Right cardiac atrium (tissue), 5 donors: ENCODE measurements around the gene ACP1. TPM values are rescaled to one million over a fixed set of nuclear protein-coding genes. Genes with fewer than 3 reads are reported as not detected.
A peak's percentile ranks its signal among the peaks of the same experiment; 100 is the strongest.

Experiments used
- ATAC-seq, 2 donors: fragments of 200-7000 bp; cut with Tn5 transposase; one replicate each; pipeline versions ENCODE4 v1.8.0 to v1.9.1; 2020; ENCODE audit warnings: moderate library complexity in 2 of 2, mild to moderate bottlenecking in 1 of 2
- DNase-seq, 3 donors: peaks; one replicate each; pipeline ENCODE4 v3.0.0-alpha.2; 2020
- H3K27ac ChIP-seq: one replicate; pipeline ENCODE4 v1.5.1; 2013; ENCODE audit warnings: mild to moderate bottlenecking, low read length, control low read depth, moderate library complexity
- H3K27me3 ChIP-seq: one replicate; pipeline ENCODE4 v1.6.1; 2013; ENCODE audit not compliant: control insufficient read depth, insufficient read depth
- H3K4me1 ChIP-seq: one replicate; pipeline ENCODE4 v1.6.1; 2013; ENCODE audit warnings: low read length; ENCODE audit not compliant: control insufficient read depth, insufficient read depth
- H3K4me3 ChIP-seq: one replicate; pipeline ENCODE4 v1.5.1; 2013; ENCODE audit warnings: low read length, control low read depth
- H3K9me3 ChIP-seq: one replicate; pipeline ENCODE4 v1.6.1; 2013; ENCODE audit warnings: low read length; ENCODE audit not compliant: control insufficient read depth
- WGBS: extraction: QIAGEN DNeasy Blood & Tissue Kit; methylation state at CpG from one replicate; pipeline ENCODE4 v1.1.7; 2013; 5-methylcytosine and 5-hydroxymethylcytosine counted together
- intact Hi-C, 4 donors: fragments of 100-400 bp; cut with DNase I; formaldehyde crosslinking; loops; one replicate each; pipeline versions ENCODE4 v1.11.0 to v1.14.0; 2022 to 2023
- long read RNA-seq, 4 donors: library from polyadenylated mRNA; unstranded; transcript quantifications; one replicate each; pipeline ENCODE4 v2.0.0, GENCODE V29; 2020 to 2021
- polyA plus RNA-seq: library from polyadenylated mRNA; stranded (reverse); fragments of 200-250 nt; gene quantifications from one replicate; pipeline ENCODE4 v1.2.3, GENCODE V29; 2013
- total RNA-seq, 4 donors: library from RNA; stranded (reverse); fragmentation: NEBNext Ultra II Directional; extraction: Animal tissue kit (Norgen Biotek cat#: 25700); gene quantifications; one replicate each; pipeline ENCODE4 v1.2.1, GENCODE V29; 2021
- donor health status: healthy with polysubstance abuse.
- donor health status: DM: no; HTN: yes; CAD: no.
- donor health status: DM: no; HTN: no; CAD: no.
- donor health status: DM: no; HTN: yes; CAD: no; lungs with severe emphysema.
- donor health status: DM: yes; HTN: yes; CAD: no.

The ACP1 gene
- total RNA-seq (10 to 100 TPM; 58.8 to 67.3 (median 61.1) TPM), polyA plus RNA-seq (77.1 TPM)
- long read RNA-seq, donor 1, transcript ACP1-209 (7 exons, 577 nt) = minor isoform, 19 of 127 reads
- long read RNA-seq, donor 1, transcript ACP1-202 (6 exons, 1,552 nt) = minor isoform, 18 of 127 reads
- long read RNA-seq, donor 1, transcript ACP1-201 (6 exons, 1,549 nt) = major isoform, 82 of 127 reads
- long read RNA-seq, donor 1, partial matches to known transcripts = 1 of 127 reads
- long read RNA-seq, donor 1, other reads (novel, unspliced or antisense) = 3 of 127 reads
- long read RNA-seq, donor 2, transcript ACP1-202 (6 exons, 1,552 nt) = minor isoform, 8 of 61 reads
- long read RNA-seq, donor 2, transcript ACP1-201 (6 exons, 1,549 nt) = major isoform, 48 of 61 reads
- long read RNA-seq, donor 2, partial matches to known transcripts = 0 of 61 reads
- long read RNA-seq, donor 2, other reads (novel, unspliced or antisense) = 1 of 61 reads
- long read RNA-seq, donor 3, transcript ACP1-206 (5 exons, 689 nt) = minor isoform, 11 of 379 reads
- long read RNA-seq, donor 3, transcript ACP1-201 (6 exons, 1,549 nt) = major isoform, 246 of 379 reads
- long read RNA-seq, donor 3, transcript ACP1-202 (6 exons, 1,552 nt) = minor isoform, 32 of 379 reads
- long read RNA-seq, donor 3, transcript ACP1-209 (7 exons, 577 nt) = minor isoform, 41 of 379 reads
- long read RNA-seq, donor 3, partial matches to known transcripts = 11 of 379 reads
- long read RNA-seq, donor 3, other reads (novel, unspliced or antisense) = 22 of 379 reads
- long read RNA-seq, donor 4, transcript ACP1-209 (7 exons, 577 nt) = minor isoform, 7 of 61 reads
- long read RNA-seq, donor 4, transcript ACP1-201 (6 exons, 1,549 nt) = major isoform, 45 of 61 reads
- long read RNA-seq, donor 4, partial matches to known transcripts = 0 of 61 reads
- long read RNA-seq, donor 4, other reads (novel, unspliced or antisense) = 5 of 61 reads

DNA sequence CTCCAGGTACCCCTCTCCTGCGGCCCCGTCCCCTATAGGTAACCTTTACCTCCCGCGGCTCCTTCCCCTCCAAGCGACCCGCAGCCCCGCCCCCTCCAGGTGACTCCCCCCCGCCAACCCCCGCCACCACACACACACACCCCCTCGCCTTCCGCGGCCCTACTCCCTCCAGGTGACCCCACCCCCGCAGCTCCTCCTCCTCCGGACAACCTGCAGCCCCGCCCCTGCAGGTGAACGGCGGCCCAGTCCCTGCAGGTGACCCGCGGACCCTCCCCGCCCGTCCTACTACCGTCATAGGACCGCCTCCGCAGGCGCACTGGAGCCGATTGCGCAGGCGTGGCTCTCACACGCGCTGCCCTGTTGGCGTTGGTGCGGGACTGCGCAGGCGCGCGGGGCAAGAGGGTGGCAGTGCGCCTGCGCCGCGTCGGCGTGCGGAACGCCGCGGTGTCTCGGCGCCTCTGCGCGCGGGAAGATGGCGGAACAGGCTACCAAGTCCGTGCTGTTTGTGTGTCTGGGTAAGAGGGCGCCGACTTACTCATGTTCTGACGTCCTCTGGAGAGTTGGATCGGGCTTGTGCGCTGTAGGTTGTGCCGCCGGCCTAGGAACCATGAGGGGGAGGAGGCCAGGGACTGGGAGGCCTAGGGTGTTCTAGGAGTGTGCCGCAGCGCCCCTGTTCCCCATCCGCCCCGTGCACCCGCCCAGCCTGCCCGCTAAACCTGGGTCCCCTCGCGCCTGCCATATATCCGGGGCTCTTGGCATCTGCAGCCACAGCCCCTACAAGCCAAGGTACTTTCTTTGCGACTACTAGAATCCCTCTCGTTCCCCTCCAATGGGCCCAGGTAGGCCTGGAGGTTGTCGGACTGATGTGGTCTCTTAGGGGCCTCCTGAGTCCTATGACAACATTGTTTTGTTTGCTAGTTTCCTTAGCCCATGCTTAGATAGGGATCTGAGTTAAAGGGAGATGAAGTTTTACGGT, at the start of gene ACP1:
ACP1 (plus strand) TSS at position 455 of the 976 bp plus-strand sequence; CDS start at position 473, 18 bp downstream.
- WGBS = under 1% methylated on average over 73 of the region's 73 CpGs
- Histone ChIP-seq H3K27ac (peak within 1 kb of the TSS; percentile 15), H3K4me1 (peaks cover 7% of the 10 kb centered on the region)

GRCh38 chr2:216068-216467, 48.7 kb upstream of the ACP1 start:
- no peak overlapping the region for H3K27ac ChIP-seq
- H3K27me3 ChIP-seq = no peaks in the 10 kb centered on the region
- H3K4me3 ChIP-seq = no peak overlapping the region
- DNase-seq (no peak), ATAC-seq (no peak)
- WGBS = 87% methylated on average over 3 of the region's 3 CpGs
- intact Hi-C loops = no loop called here
- no peaks in the 10 kb centered on the region for H3K9me3 ChIP-seq
- H3K4me1 ChIP-seq = no peaks in the 10 kb centered on the region

More for the DNA sequence above, at the start of gene ACP1:
- intact Hi-C loops = no loop called here
- H3K4me3 ChIP-seq = peak within 1 kb of the TSS; percentile 85
- no peaks in the 10 kb centered on the region for H3K27me3 ChIP-seq
- no peaks in the 10 kb centered on the region for H3K9me3 ChIP-seq
- ATAC-seq (peak; percentile 98), DNase-seq (peak; percentile 95 to 99 (median 98))

GRCh38 chr2:223451-223850, 41.3 kb upstream of the ACP1 start:
- ATAC-seq = no peak
- intact Hi-C loops = no loop called here
- H3K27me3 ChIP-seq = no peaks in the 10 kb centered on the region
- no peak for DNase-seq
- 94% methylated on average over 4 of the region's 4 CpGs for WGBS
- H3K27ac ChIP-seq = no peak overlapping the region
- no peak overlapping the region for H3K4me3 ChIP-seq
- no peaks in the 10 kb centered on the region for H3K9me3 ChIP-seq
- H3K4me1 ChIP-seq = no peaks in the 10 kb centered on the region

DNA sequence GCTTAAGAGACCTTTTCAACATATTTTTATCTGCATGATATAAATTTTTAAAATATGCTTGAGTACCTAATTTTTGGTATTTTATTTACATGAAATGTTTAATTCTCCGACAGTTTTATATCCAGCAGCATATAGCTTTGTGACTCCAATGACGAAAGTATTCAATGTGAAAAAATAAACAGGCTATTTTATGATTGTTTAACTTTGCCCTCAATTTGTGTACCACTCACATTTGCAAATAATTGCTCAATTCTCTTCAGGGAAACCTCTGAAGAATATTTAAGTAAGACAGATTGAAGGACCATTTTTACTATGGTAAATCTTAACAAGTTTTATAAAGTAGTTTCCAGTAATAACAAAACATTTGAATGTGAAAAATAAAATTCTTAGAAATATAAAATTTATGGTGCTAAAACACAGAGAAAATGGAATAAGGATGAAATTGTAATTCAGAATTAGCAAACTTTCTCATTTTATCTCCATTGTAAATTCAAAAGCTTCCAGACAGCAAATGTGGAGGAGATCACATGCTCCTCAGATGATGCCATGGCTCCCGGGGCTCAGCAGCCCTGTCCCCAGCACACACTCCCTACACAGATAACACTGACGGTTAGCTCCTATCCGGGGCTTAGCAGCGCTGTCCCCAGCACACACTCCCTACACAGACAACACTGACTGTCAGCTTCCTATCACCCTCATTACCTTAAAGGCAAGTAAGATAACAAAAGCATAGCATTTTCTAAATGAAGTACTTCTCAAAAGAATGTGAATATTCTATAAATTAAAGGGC, 40.6 kb upstream of the ACP1 start:
- Histone ChIP-seq H3K9me3 (no peaks in the 10 kb centered on the region), H3K27me3 (no peaks in the 10 kb centered on the region), H3K27ac (no peak overlapping the region), H3K4me3 (no peak overlapping the region), H3K4me1 (no peaks in the 10 kb centered on the region)
- intact Hi-C loops = no loop called here
- DNase-seq (no peak), ATAC-seq (peak in 1 of 2 donors; percentile 51)
- 82% methylated on average over 6 of the region's 6 CpGs for WGBS

- 96% methylated on average over 9 of the region's 9 CpGs for WGBS
Measured at GRCh38 chr2:228115-228514, 36.6 kb upstream of the ACP1 start.

GRCh38 chr2:228518-229278, 36.0 kb upstream of the ACP1 start:
- DNase-seq (no peak), ATAC-seq (no peak)
- no peak overlapping the region for H3K27ac ChIP-seq
- H3K9me3 ChIP-seq = no peaks in the 10 kb centered on the region
- 96% methylated on average over 8 of the region's 8 CpGs for WGBS
- intact Hi-C loops = no loop called here
- no peak overlapping the region for H3K4me3 ChIP-seq
- H3K4me1 ChIP-seq = no peaks in the 10 kb centered on the region
- no peaks in the 10 kb centered on the region for H3K27me3 ChIP-seq

More at GRCh38 chr2:228115-228514, 36.6 kb upstream of the ACP1 start:
- intact Hi-C loops = no loop called here
- H3K27me3 ChIP-seq = no peaks in the 10 kb centered on the region
- ATAC-seq (no peak), DNase-seq (no peak)
- H3K9me3 ChIP-seq = no peaks in the 10 kb centered on the region
- H3K4me3 ChIP-seq = no peak overlapping the region
- no peak overlapping the region for H3K27ac ChIP-seq
- H3K4me1 ChIP-seq = no peaks in the 10 kb centered on the region

GRCh38 chr2:231521-232185, 33.1 kb upstream of the ACP1 start:
- WGBS = 84% methylated on average over 9 of the region's 9 CpGs
- ATAC-seq = no peak
- H3K4me1 ChIP-seq = no peaks in the 10 kb centered on the region
- intact Hi-C loops = no loop called here
- H3K27ac ChIP-seq = no peak overlapping the region
- H3K27me3 ChIP-seq = no peaks in the 10 kb centered on the region
- H3K4me3 ChIP-seq = no peak overlapping the region
- no peaks in the 10 kb centered on the region for H3K9me3 ChIP-seq
- DNase-seq = no peak

GRCh38 chr2:233030-233429, 31.7 kb upstream of the ACP1 start:
- DNase-seq (no peak), ATAC-seq (no peak)
- Histone ChIP-seq H3K9me3 (no peaks in the 10 kb centered on the region), H3K4me1 (no peaks in the 10 kb centered on the region), H3K27me3 (no peaks in the 10 kb centered on the region), H3K27ac (no peak overlapping the region), H3K4me3 (no peak overlapping the region)
- 76% methylated on average over 7 of the region's 7 CpGs for WGBS
- intact Hi-C loops = no loop called here

DNA sequence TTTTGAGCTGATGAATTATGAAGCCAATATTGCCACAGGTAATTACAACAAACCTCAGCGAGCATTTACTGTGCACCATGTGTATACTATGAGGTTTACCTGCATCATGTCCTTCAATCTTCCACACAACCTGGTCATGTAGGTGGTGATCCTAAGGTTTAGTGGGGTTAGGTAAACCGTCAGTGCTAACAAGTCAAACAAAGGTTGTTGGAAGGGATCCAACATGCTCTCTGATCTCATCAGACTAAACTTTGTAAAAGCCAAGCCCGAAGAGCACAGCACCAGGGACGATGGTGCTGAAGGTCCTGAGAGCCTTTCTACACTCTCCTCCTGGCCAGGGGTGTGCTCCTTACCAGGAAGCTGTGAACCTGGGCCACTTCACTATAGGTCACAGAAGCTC, 30.3 kb upstream of the ACP1 start:
- Histone ChIP-seq H3K4me1 (no peaks in the 10 kb centered on the region), H3K4me3 (no peak overlapping the region), H3K27ac (no peak overlapping the region), H3K27me3 (no peaks in the 10 kb centered on the region), H3K9me3 (no peaks in the 10 kb centered on the region)
- intact Hi-C loops = no loop called here
- DNase-seq (no peak), ATAC-seq (no peak)
- WGBS = 96% methylated on average over 4 of the region's 4 CpGs
